ENCODE data around the gene DHX35.

DHX35 gene

DNA sequence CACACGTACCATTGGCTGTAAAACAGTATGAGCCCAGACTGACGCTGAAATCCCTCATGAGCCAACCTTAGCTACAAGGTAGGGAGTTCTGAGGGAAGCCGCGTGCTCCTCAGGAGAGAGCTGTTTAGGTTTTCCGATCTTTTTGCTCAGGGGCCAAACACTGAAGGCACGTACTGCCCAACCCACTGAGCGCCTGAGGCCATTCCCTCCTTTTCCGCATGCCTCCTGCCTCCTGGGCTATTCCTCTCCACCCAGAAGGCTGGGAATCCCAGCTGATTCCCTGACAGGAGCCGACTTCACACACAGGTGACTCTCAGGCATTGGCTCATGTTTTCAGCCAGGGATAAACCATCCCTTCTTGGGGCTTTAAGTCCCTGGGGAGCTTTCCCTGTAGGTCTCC is 41.3 kb upstream of the DHX35 start:
- peaks cover 15% of the 10 kb centered on the region; the same call in 1 of the 2 replicates for H3K36me3 ChIP-seq (ENCODE audit: insufficient read depth, low read length)
- H4K20me1 ChIP-seq (ENCODE audit: insufficient read depth, low read length, poor library complexity, severe bottlenecking) = no peaks in the 10 kb centered on the region
- no peak overlapping the region for H3K4me2 ChIP-seq (ENCODE audit: low read depth, low read length, poor library complexity, severe bottlenecking)
- H3K4me1 ChIP-seq (ENCODE audit: insufficient read depth, low read length, poor library complexity, severe bottlenecking) = no peaks in the 10 kb centered on the region
- no peaks in the 10 kb centered on the region for H3K79me2 ChIP-seq (ENCODE audit: insufficient read depth, low read length)
- no peak overlapping the region for H3K9ac ChIP-seq (ENCODE audit: low read depth, low read length, poor library complexity, severe bottlenecking)
- no peaks in the 10 kb centered on the region for H3K9me3 ChIP-seq (ENCODE audit: insufficient read depth, low read depth, low read length)
- no peaks in the 10 kb centered on the region for H3K9me2 ChIP-seq (replicated peaks; ENCODE audit: low read depth, low read length)
- no peak overlapping the region for H2AFZ ChIP-seq (ENCODE audit: low read length)
- H3K27me3 ChIP-seq (ENCODE audit: insufficient read depth, low read length, poor library complexity, severe bottlenecking) = no peaks in the 10 kb centered on the region
- no peaks in the 10 kb centered on the region for H3F3A ChIP-seq (ENCODE audit: low read depth)
- no peak for TF ChIP-seq EZH2phosphoT487 (IDR thresholded peaks at IDR 0.05; ENCODE audit: borderline replicate concordance)
- H3K4me3 ChIP-seq (ENCODE audit: low read length, poor library complexity, severe bottlenecking) = no peak overlapping the region

DNA sequence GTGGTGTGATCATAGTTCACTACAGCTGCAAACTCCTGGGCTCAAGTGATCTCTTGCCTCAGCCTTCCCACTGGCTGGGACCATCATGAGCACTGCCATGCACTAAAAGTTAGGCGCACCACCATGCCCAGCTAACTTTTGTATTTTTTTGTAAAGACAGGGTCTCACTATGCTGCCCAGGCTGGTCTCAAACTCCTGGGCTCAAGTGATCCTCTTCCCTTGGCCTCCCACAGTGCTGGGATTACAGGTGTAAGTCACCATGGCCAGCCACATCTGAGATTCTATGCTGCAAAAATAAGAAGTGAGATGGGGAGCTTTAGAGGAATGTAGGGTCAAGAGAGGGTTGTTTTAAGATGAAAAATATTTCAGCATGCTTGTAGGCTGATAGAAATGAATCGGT is 37.4 kb upstream of the DHX35 start:
- TF ChIP-seq EZH2phosphoT487 (IDR thresholded peaks at IDR 0.05; ENCODE audit: borderline replicate concordance) = no peak
- TF ChIP-seq, protein P1, sequence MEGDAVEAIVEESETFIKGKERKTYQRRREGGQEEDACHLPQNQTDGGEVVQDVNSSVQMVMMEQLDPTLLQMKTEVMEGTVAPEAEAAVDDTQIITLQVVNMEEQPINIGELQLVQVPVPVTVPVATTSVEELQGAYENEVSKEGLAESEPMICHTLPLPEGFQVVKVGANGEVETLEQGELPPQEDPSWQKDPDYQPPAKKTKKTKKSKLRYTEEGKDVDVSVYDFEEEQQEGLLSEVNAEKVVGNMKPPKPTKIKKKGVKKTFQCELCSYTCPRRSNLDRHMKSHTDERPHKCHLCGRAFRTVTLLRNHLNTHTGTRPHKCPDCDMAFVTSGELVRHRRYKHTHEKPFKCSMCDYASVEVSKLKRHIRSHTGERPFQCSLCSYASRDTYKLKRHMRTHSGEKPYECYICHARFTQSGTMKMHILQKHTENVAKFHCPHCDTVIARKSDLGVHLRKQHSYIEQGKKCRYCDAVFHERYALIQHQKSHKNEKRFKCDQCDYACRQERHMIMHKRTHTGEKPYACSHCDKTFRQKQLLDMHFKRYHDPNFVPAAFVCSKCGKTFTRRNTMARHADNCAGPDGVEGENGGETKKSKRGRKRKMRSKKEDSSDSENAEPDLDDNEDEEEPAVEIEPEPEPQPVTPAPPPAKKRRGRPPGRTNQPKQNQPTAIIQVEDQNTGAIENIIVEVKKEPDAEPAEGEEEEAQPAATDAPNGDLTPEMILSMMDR (conservative IDR thresholded peaks at IDR 0.05; ENCODE audit: low read length) = no peak
- H3K4me3 ChIP-seq (ENCODE audit: low read length, poor library complexity, severe bottlenecking) = no peak overlapping the region
- H4K20me1 ChIP-seq (ENCODE audit: insufficient read depth, low read length, poor library complexity, severe bottlenecking) = peaks cover 16% of the 10 kb centered on the region
- no peaks in the 10 kb centered on the region for H3F3A ChIP-seq (ENCODE audit: low read depth)
- no peaks in the 10 kb centered on the region for H3K9me3 ChIP-seq (ENCODE audit: insufficient read depth, low read depth, low read length)
- peaks cover 8% of the 10 kb centered on the region for H3K27me3 ChIP-seq (ENCODE audit: insufficient read depth, low read length, poor library complexity, severe bottlenecking)
- H2AFZ ChIP-seq (ENCODE audit: low read length) = no peak overlapping the region
- peaks cover 21% of the 10 kb centered on the region for H3K4me1 ChIP-seq (ENCODE audit: insufficient read depth, low read length, poor library complexity, severe bottlenecking)
- no peak overlapping the region for H3K9ac ChIP-seq (ENCODE audit: low read depth, low read length, poor library complexity, severe bottlenecking)
- H3K36me3 ChIP-seq (ENCODE audit: insufficient read depth, low read length) = no peaks in the 10 kb centered on the region
- H3K9me2 ChIP-seq (replicated peaks; ENCODE audit: low read depth, low read length) = no peaks in the 10 kb centered on the region
- H3K79me2 ChIP-seq (ENCODE audit: insufficient read depth, low read length) = peaks cover 35% of the 10 kb centered on the region
- H3K4me2 ChIP-seq (ENCODE audit: low read depth, low read length, poor library complexity, severe bottlenecking) = no peak overlapping the region

DNA sequence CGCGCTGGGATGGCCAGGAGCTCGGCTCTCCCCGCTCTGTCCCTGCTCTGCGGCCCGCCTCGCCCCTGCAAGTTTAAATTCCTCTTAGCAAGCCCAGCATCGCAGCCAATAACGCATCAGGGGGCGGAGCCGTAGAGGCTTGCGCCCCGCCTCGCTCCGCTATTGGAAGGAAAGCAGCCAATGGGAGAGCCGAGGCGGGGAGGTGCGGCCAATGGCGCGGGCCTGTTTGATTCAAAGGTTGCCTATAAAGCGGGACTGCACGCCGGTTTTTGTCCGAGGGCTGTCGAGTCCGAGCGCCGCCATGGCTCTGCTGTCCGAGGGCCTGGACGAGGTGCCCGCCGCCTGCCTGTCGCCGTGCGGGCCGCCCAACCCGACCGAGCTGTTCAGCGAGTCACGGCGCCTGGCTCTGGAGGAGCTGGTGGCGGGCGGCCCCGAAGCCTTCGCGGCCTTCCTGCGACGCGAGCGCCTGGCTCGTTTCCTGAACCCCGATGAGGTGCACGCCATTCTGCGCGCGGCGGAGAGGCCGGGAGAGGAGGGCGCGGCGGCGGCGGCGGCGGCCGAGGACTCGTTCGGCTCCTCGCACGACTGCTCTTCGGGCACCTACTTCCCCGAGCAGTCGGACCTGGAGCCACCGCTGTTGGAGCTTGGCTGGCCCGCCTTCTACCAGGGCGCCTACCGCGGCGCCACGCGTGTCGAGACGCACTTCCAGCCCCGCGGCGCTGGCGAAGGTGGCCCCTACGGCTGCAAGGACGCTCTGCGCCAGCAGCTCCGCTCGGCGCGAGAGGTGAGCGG is 35.8 kb upstream of the DHX35 start, which contains the start of gene FAM83D:
Gene FAM83D (plus strand): TSS at position 276 of the 792 bp plus-strand sequence. CDS start 26 bp downstream, at position 302.
- H2AFZ ChIP-seq (ENCODE audit: low read length) = peak within 1 kb of the TSS; percentile 71
- no peaks in the 10 kb centered on the region for H3K9me2 ChIP-seq (replicated peaks; ENCODE audit: low read depth, low read length)
- peak within 1 kb of the TSS; percentile 97 for H3K9ac ChIP-seq (ENCODE audit: low read depth, low read length, poor library complexity, severe bottlenecking)
- peaks cover 33% of the 10 kb centered on the region for H3K4me1 ChIP-seq (ENCODE audit: insufficient read depth, low read length, poor library complexity, severe bottlenecking)
- H3K79me2 ChIP-seq (ENCODE audit: insufficient read depth, low read length) = peaks cover 51% of the 10 kb centered on the region
- TF ChIP-seq EZH2phosphoT487 (IDR thresholded peaks at IDR 0.05; ENCODE audit: borderline replicate concordance) = no peak
- TF ChIP-seq, protein P1 (conservative IDR thresholded peaks at IDR 0.05; ENCODE audit: low read length) = no peak
- H3K4me2 ChIP-seq (ENCODE audit: low read depth, low read length, poor library complexity, severe bottlenecking) = peak within 1 kb of the TSS; percentile 96
- H3K27me3 ChIP-seq (ENCODE audit: insufficient read depth, low read length, poor library complexity, severe bottlenecking) = peaks cover 8% of the 10 kb centered on the region
- H4K20me1 ChIP-seq (ENCODE audit: insufficient read depth, low read length, poor library complexity, severe bottlenecking) = peaks cover 24% of the 10 kb centered on the region
- H3F3A ChIP-seq (ENCODE audit: low read depth) = no peaks in the 10 kb centered on the region
- no peaks in the 10 kb centered on the region for H3K9me3 ChIP-seq (ENCODE audit: insufficient read depth, low read depth, low read length)
- no peaks in the 10 kb centered on the region for H3K36me3 ChIP-seq (ENCODE audit: insufficient read depth, low read length)
- H3K4me3 ChIP-seq (ENCODE audit: low read length, poor library complexity, severe bottlenecking) = peak within 1 kb of the TSS; percentile 87

All from Loucy (cell line).